GM12872 (cell line): Measurements from ENCODE around the gene SLC30A1.

Source experiments
- TF ChIP-seq, protein P1 (sequence below): IDR thresholded peaks from 3 replicates; pipeline ENCODE4 v1.5.1; 2011; ENCODE audit warnings: low read depth, mild to moderate bottlenecking, low read length, moderate library complexity; ENCODE audit not compliant: insufficient read depth

Gene SLC30A1, protein sequence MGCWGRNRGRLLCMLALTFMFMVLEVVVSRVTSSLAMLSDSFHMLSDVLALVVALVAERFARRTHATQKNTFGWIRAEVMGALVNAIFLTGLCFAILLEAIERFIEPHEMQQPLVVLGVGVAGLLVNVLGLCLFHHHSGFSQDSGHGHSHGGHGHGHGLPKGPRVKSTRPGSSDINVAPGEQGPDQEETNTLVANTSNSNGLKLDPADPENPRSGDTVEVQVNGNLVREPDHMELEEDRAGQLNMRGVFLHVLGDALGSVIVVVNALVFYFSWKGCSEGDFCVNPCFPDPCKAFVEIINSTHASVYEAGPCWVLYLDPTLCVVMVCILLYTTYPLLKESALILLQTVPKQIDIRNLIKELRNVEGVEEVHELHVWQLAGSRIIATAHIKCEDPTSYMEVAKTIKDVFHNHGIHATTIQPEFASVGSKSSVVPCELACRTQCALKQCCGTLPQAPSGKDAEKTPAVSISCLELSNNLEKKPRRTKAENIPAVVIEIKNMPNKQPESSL

DNA sequence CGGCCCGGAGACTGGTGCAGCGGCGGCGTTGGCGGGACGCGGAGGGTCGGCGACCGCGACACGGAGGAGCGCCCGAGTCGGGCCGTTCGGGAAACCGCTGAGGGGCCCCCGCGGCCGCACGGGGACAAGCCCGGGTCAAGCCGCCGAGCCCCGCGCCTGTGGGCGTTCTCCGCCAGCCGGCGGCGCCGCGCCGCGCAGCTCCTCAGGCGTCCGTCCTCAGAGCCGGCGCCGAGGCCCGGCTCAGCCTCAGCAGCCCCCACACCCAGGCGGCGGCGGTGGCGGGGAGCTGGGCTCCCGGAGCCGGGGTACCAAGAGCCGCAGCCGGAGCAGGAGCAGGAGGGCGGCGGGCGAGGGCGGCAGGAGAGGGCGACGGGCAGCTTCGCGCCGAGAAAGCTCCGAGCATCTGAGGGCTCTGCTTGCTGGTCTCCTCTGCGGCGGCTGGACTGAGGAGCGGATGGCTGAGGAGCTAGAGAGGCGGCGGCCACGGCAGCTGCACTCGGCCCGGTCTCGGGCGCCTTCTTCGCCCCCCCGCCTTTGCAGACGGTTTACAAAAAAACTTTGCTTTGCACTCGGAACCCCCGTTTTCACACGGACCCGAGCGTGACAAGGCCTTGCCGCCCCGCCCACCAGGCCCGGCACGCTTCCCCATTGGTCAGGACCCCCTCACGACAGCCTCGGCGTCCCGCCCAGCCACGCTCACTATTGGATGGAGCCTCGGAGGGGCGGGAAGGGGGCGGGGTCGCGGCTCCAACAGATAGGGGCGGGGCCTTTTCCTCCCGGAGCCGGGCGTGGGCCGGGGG lies at the start of gene SLC30A1:
TSS of gene SLC30A1 (minus strand) at position 522 of the 800 bp plus-strand sequence. CDS start 549 bp downstream, outside the sequence.
- TF ChIP-seq, protein P1, sequence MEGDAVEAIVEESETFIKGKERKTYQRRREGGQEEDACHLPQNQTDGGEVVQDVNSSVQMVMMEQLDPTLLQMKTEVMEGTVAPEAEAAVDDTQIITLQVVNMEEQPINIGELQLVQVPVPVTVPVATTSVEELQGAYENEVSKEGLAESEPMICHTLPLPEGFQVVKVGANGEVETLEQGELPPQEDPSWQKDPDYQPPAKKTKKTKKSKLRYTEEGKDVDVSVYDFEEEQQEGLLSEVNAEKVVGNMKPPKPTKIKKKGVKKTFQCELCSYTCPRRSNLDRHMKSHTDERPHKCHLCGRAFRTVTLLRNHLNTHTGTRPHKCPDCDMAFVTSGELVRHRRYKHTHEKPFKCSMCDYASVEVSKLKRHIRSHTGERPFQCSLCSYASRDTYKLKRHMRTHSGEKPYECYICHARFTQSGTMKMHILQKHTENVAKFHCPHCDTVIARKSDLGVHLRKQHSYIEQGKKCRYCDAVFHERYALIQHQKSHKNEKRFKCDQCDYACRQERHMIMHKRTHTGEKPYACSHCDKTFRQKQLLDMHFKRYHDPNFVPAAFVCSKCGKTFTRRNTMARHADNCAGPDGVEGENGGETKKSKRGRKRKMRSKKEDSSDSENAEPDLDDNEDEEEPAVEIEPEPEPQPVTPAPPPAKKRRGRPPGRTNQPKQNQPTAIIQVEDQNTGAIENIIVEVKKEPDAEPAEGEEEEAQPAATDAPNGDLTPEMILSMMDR, result no peak

DNA sequence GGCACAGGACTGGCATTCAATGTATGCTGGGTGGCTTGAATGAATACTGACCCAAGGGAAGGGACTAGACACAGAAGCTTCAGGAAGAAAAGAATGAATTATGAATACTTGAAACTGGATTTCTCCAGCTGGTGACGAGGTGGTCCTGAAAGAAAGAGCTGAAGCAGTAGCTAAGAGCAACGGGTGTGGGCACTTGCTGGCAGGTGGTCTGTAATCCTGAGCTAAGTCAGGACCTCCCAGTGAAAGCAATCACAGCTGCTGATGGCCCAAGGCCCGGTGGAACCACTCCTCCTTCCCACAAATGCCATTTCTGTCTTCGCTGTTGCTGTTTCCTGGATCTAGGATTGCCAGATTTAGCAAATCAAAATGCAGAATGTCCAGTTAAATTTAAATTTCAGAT lies 49.5 kb upstream of the SLC30A1 start:
- TF ChIP-seq, protein P1, result no peak

DNA sequence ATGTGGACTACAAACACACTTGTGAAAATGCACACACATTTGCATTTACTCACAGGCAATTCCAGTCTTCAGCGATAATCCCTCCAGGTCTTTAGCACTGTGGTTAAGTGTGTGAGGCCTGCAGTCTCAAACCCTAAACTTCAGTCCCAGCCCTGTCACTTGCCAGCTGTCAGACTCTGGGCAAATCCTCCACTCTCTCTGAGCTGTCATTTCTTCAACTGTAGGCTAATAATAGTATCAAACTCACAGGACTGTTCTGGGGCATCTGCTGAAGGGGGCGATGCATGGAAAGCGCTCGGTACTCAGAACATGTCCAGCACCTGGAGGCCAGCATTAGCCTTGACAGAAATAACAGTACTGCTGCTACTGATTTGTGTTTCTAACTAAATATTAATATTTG lies 48.3 kb upstream of the SLC30A1 start:
- TF ChIP-seq, protein P1, result no peak

DNA sequence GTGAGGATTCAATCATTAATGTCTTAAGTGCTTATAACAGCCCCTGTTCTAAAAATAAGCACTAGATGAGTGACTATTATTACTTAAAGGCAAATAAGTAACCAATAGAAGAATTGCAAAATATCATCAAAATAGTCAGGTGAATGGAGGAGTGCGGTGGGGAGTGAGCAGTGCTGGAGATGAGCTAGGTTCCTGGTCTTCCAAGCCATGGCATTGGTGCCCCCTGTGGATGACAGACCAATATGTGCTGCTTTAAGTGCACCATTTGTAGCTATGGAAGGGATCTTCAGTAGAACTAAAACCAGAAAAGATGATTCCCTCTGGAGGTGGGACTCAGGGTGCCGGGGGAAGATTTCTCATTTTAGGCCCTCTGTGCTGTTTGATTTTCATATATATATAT lies 46.1 kb upstream of the SLC30A1 start:
- TF ChIP-seq, protein P1, result peak; percentile 43; the same call in 2 of the 3 replicates

DNA sequence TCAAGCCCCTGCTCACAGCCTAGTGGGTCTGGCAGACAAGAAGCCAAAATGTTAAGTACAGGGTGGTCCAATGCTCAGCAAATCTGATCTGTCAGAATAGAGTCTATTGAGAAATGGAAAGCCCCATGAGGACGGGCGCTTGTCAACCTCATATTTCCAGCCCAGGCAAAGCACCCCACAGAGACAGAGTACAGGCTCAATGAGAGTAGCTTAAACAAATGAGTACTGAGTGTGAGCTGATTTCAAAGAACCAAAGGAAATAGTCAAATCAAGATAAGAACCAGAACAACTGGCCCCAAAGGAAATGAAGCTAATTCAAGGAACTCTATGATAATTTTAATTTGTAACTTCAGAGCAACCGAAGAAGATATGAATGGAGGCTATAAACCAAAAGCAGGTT lies 44.6 kb upstream of the SLC30A1 start:
- TF ChIP-seq, protein P1, result no peak

DNA sequence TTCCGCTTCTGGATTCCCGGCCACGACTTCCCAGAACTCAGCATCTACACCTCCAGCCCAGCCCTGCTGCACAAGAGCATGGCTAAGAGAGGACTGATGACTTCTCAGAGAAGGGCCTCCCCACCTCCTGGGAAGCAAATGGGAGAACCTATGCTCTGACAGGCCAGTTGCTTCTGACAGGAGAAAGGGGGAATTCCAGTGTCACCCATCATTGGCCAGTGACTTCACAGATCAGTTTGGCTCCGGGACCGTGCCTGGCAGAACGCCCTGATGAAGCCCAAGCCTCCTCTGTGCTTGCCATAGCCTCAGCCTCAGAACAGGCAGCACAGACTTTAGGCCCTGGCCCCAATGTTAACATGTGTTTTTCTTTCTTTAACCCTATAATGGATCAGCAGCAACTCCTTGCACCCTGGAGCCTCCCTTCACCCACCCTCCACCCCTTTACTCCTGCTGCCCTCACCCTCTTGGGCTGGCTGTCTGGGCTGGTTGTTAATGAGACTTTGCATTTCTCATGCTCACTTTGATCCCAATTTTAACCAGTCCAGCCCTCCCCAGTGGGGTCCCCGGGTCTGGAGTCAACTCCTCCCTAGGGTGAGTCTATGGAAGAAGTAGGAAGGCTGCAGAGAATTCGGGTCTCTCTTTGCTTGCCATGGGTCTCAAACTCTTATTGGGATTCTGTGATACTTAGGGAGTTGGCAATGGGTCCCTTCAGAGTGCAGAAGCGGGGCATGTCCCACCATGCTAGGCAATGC lies 42.7 kb upstream of the SLC30A1 start:
- TF ChIP-seq, protein P1, result no peak
